SK-N-MC (cell line): ENCODE measurements around the gene PCNT.

Experiments used
- EZH2 ChIP-seq: fragments of 200-600 bp; sonication (generic); IDR thresholded peaks from one replicate; pipeline ENCODE4 v1.6.1; 2017; ENCODE audit warnings: antibody characterized with exemption
- FOXP2 ChIP-seq: optimal IDR thresholded peaks from 2 replicates; pipeline ENCODE3; 2011; ENCODE audit warnings: mild to moderate bottlenecking, moderate library complexity; ENCODE audit not compliant: insufficient read depth; ENCODE audit errors: extremely low read length, control extremely low read depth
- POLR2AphosphoS5 ChIP-seq: IDR thresholded peaks from 2 replicates; pipeline ENCODE4 v1.6.1; 2012; ENCODE audit warnings: mild to moderate bottlenecking, low read depth, low read length, borderline replicate concordance

DNA sequence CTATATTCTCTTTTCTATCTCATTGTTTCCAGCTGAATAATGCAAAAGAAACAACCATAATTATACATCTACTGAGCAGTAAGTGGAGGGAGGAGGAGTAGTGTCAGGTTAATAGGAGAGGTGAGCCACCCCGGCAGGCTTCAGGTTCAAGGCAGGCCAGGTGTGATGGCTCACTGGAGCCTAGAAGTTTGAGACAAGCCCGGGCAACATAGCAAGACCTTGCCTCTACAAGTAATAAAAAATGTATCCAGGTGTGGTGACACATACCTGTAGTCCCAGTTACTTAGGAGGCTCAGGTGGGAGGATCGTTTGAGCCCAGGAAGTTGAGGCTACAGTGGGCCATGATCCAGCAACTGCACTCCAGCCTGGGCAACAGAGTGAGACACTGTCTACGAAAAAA lies 132.8 kb downstream of the PCNT start:
- no peak for TF ChIP-seq EZH2
- TF ChIP-seq POLR2AphosphoS5: no peak
- no peak for TF ChIP-seq FOXP2
